ENCODE data around the gene ANHX.
"Not testable (repeated sequence)": the region's sequence is repeated elsewhere in the genome, so short reads cannot be mapped to it uniquely, and the experiment has no call there.

ANHX gene

DNA sequence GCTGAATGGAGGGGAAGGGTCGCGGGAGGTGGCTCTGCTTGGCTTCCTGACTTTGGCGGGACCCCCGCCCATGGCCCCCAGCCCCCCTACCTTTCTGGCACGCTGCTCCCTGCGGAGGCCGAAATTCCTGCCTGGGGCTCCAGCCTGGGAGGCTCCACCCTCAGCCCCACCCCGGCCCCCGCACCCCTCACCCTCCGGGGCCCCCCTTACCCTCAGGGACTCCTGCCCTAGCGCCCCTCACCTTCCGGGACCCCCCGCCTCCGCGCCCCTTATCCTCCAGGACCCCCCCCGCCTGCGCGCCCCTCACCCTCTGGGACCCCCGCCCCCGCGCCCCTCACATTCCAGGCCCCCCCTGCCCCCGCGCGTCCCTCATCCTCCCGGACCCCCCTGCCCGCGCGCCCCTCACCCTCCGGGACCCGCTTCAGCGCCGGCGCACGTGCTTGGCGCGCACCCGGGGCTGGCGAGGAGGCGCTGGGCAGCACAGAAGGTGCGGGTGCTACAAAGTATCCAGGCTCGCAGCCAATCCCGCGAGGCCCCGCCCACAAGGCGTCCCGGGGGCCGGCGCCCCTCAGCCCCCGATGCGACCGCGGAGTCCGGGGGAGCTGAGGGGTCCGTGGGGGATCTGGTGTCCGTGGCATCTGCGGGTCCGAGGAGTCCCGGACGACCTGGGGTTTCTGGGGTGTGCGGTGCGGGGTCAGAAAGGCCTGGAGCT is at the start of gene ANHX:
Gene ANHX (minus strand): TSS at position 477 of the 712 bp plus-strand sequence. CDS start 1,521 bp downstream, outside the sequence.
- DNase-seq (ENCODE audit: low read depth in 2 of 2) = no peak

DNA sequence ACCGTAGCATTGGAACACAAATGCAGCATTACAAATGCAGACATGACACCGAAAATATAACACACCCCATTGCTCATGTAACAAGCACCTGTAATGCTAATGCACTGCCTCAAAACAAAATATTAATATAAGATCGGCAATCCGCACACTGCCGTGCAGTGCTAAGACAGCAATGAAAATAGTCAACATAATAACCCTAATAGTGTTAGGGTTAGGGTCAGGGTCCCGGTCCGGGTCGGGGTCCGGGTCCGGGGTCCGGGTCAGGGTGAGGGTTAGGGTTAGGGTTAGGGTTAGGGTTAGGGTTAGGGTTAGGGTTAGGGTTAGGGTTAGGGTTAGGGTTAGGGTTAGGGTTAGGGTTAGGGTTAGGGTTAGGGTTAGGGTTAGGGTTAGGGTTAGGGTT is 29.0 kb upstream of the ANHX start:
- DNase-seq (ENCODE audit: low read depth in 2 of 2) = not testable (repeated sequence)

- DNase-seq (ENCODE audit: low read depth in 2 of 2) = no peak
These were observed 28.5 kb upstream of the ANHX start for GRCh38 chr12:133264173-133264572.

DNA sequence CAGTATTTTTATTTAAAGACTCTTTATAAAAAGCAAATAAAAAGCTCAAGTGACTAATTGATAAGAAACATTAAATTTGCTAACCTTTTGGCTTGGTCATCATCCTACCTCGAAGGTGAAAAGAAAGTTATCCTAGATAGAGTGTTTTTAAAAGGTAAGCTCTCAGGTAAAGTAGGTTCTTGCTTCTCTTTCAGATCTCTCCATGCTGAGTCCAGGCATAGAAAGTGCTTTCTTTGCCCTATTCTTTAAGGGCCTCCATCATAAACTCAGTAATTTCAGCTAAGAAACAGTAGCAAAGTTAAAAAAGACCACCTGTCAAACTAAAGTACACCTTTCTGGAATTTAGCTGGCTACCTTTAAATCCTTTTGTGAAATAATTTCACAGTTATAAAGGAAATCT is 20.6 kb upstream of the ANHX start:
- no peak for DNase-seq (ENCODE audit: low read depth in 2 of 2)

DNA sequence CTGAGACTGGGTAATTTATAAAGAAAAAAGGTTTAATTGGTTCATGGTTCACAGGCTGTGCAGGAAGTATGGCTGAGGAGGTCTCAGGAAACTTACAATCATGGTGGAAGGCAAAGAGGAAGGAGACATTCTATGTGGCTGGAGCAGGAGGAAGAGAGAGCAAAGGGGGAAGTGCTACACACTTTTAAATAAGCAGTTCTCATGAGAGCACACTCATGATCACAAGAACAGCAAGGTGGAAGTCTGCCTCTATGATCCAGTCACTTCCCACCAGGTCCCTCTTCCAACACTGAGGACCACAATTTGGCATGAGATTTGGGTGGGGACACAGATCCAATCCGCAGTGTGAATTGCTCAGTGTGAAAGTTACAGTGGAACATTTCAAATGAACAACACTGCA is 20.2 kb upstream of the ANHX start:
- not testable (repeated sequence) for DNase-seq (ENCODE audit: low read depth in 2 of 2)

- DNase-seq (ENCODE audit: low read depth in 2 of 2) = no peak
These were observed 16.1 kb upstream of the ANHX start for GRCh38 chr12:133251732-133252131.

- no peak for DNase-seq (ENCODE audit: low read depth in 2 of 2)
These were observed 879 bp upstream of the ANHX start for GRCh38 chr12:133236556-133236955.

- DNase-seq (ENCODE audit: low read depth in 2 of 2) = no peak
These were observed 467 bp upstream of the ANHX start for GRCh38 chr12:133236144-133236543.

DNA sequence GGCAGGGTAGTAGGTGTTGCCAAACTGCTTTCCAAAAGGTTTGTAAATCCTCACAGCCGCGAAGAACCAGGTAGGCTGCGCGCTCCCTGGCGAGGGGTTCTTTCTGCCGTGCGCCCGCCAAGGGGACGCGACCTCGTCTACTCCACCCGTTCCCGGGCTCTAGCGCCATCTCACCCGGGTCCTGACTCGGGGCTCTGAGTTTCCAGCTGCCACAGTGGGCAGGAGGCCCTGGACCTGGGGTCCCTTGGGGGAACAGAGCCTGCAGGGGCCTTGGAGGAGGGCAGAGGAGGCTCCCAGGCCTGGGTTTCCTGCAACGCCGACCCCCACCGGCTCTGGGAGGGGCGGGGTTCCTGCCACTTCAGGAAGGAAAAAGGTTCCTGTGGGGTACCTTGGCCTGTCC is 706 bp downstream of the ANHX start:
- DNase-seq (ENCODE audit: low read depth in 2 of 2) = no peak

DNA sequence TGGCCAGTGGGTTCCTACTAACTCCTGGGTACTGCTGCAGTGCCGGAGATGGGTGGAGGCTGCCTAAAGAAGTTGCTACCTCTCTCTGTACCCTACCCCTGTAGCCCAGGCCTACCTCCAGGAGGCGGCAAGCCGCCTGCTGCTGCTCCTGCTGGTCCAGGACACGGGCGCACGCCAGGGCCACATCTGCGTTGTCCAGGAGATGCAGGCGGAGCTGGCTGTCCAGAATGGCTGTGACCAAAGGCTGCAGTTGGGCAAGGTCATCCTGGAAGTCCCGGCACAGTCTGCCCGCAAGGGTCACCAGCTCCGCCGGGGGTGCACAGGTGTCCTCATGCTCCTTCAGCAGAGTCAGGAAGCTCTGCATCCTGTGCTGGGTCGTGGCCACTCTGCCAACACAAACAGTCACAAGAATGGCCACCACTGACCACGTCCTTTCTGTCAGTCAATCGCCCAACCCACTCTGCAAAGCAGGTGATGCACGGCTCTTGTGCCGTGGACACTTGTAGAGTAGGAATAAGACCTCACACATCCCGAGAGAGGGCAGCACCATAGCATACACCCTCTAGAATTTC is 1.6 kb downstream of the ANHX start:
- no peak for DNase-seq (ENCODE audit: low read depth in 2 of 2)

DNA sequence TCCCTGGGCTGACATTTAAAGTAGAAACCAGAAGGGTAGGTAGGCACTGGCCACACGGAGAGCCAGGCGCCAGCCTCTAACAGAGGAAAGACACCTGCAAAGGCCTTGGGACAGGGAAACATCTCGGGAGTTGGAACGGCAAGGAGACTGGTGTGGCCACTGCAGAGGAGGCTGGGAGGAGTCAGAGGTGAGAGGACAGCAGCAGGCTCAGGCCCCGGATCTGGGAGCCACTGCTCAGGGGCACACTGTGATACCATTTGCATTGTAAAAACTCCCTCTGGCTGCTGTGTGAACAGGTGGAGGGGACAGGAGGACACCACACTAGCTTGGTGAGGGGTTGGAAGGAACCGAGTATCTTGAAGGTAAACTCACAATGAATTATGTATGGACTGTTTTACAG is 2.7 kb downstream of the ANHX start:
- DNase-seq (ENCODE audit: low read depth in 2 of 2) = no peak

DNA sequence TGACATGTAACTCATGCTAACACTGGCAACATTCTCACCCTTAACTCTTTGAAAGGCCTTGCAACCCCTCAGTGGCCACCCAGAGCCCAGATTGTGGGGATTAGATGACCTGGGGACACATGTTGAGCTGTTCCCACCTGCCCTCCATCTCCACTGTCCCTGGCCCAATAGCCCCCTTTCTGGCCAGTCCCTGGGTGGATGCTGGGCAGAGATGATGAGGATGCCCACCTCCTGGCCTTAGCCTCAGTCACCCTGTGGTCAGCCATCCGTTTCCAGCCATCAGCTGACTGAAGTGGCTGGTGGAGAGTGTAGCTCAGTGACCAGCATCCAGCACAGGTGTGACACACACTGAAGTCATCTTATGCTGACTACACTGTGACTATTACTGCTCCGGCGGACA is 4.7 kb downstream of the ANHX start:
- no peak for DNase-seq (ENCODE audit: low read depth in 2 of 2)

- DNase-seq (ENCODE audit: low read depth in 2 of 2) = no peak
These were observed 8.3 kb downstream of the ANHX start for GRCh38 chr12:133227281-133227852.

- no peak for DNase-seq (ENCODE audit: low read depth in 2 of 2)
These were observed 9.0 kb downstream of the ANHX start for GRCh38 chr12:133226690-133227089.

DNA sequence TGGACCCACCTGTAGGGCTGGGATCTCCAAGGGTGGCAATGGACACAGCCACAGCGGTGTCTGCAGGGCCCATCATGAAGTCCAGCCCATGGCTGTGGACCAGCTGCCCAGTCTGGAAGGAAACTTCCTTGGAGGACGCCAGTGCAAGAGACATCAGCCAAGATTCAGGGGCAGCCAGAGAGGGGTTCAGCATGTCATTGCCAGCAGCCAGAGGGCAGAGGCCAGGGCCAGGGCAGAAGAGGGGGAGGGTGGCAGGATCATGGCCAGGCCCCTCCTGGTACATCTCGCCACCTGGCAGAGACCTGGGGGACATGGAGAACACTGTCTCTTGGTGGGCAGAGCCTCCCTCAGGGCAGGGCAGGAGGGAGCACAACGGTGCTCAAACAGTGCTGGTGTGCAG is 10.2 kb downstream of the ANHX start:
- DNase-seq (ENCODE audit: low read depth in 2 of 2) = no peak

DNA sequence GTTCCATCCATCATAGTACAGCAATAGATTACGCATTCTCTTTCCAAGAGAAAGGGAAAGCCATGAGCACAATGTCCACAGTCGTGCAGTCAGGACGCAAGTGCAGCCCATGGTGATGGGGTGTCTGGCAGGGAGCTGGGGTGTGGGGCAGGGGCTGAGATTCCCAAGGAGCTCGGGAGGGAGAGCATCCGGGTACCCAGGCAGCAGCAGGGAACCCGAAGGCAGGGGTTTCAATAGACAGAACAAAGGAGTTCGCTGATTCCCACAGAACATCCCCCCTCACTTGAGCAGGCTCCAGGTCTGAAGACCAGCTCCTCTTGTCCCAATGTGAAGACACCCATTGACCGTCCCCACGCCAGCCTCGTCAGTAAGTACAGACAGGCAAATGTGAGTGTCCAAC is 13.5 kb downstream of the ANHX start:
- no peak for DNase-seq (ENCODE audit: low read depth in 2 of 2)

- no peak for DNase-seq (ENCODE audit: low read depth in 2 of 2)
These were observed 14.4 kb downstream of the ANHX start for GRCh38 chr12:133221241-133221640.

DNA sequence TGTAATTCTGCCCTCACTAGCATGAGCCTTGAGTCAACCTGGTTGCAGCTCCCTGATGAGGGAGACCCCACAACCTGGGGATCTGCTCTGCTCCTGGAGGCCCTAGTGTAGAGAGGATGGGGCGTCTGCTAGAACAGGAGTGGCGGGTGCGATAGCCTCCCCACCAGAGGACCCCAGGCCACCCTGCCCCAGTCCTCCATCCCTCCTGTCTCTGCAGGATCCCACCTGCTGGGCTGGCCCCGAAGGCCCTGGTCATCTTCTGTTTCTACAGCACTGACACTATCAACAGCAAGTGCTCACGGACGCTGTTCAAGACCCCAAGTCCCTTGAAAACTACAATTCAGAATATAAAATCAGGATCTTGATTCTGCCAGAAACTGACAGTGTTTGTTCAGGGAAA is 15.2 kb downstream of the ANHX start:
- DNase-seq (ENCODE audit: low read depth in 2 of 2) = no peak

DNA sequence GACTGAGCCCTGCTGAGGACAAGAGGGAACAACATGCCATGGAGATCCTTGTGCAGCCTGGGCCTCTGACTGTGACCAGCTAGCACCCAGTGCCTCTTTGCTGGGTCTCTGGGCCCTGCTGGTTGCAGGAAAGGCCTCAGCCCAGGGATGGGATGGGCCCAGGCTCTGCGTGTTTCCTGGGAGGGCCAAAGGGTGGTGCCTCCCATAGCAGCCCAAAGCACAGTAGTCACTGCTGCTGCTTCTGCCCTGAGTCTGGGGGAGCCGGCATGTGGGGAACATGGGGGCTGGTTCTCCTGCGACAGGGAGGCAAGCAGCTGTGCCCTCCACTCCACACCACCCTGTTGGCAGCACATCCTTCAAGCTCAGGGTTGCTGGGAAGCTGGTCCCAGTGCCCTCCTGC is 18.5 kb downstream of the ANHX start:
- DNase-seq (ENCODE audit: low read depth in 2 of 2) = no peak

GRCh38 chr12:133215724-133216123 is 20.0 kb downstream of the ANHX start:
- DNase-seq (ENCODE audit: low read depth in 2 of 2) = no peak

GRCh38 chr12:133206390-133206789 is 29.3 kb downstream of the ANHX start:
- no peak for DNase-seq (ENCODE audit: low read depth in 2 of 2)

DNA sequence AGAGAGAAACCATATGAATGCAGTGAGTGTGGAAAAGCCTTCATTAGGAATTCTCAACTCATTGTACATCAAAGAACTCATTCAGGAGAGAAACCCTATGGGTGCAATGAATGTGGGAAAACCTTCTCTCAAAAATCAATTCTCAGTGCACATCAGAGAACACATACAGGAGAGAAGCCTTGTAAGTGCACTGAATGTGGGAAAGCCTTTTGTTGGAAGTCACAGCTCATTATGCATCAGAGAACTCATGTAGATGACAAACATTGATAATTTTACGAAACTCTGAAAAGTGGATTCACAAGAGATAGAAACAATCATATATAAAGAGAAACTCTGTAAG is 31.4 kb downstream of the ANHX start:
- no peak for DNase-seq (ENCODE audit: low read depth in 2 of 2)

Data from activated CD8-positive, alpha-beta memory T cell treated with anti-CD3 and anti-CD28 coated beads for 4 hours (primary cell).